Skin of body (tissue), 2 donors: Measurements from ENCODE around the gene LAMA2. TPM values are rescaled to one million over a fixed set of nuclear protein-coding genes. Genes with fewer than 3 reads are reported as not detected.

Source experiments
- small RNA-seq: library from RNA; depleted of rRNA; stranded (forward); fragments of <200 nt; gene quantifications from one replicate; pipeline ENCODE3, GENCODE V24; 2014; ENCODE audit warnings: low replicate concordance
- total RNA-seq: library from RNA; depleted of rRNA; stranded (reverse); fragments of >200 nt; gene quantifications from one replicate; pipeline ENCODE4 v1.2.3, GENCODE V29; 2014

Gene LAMA2
- total RNA-seq, 1 donor from 2014 or later = 87.4 TPM

Small RNAs within 50 kb of the gene (small RNA-seq; reads per million reads assigned to genes)
- gene RNU6-861P = not detected
